DOHH2 (cell line): ENCODE data around the gene EMID1.

ENCODE experiments used
- EZH2phosphoT487 ChIP-seq: fragments of 200-600 bp; sonication (generic); IDR thresholded peaks from 2 replicates; pipeline ENCODE4 v1.6.1; 2017; ENCODE audit warnings: borderline replicate concordance, mild to moderate bottlenecking, antibody characterized with exemption, low read length, moderate library complexity, mixed read lengths
- TF ChIP-seq, protein P1 (sequence below): fragments of 200-600 bp; sonication (generic); IDR thresholded peaks from one replicate; pipeline ENCODE4 v1.5.1; 2014; ENCODE audit warnings: antibody characterized with exemption, mild to moderate bottlenecking, low read depth, low read length; ENCODE audit not compliant: poor library complexity, severe bottlenecking

DNA sequence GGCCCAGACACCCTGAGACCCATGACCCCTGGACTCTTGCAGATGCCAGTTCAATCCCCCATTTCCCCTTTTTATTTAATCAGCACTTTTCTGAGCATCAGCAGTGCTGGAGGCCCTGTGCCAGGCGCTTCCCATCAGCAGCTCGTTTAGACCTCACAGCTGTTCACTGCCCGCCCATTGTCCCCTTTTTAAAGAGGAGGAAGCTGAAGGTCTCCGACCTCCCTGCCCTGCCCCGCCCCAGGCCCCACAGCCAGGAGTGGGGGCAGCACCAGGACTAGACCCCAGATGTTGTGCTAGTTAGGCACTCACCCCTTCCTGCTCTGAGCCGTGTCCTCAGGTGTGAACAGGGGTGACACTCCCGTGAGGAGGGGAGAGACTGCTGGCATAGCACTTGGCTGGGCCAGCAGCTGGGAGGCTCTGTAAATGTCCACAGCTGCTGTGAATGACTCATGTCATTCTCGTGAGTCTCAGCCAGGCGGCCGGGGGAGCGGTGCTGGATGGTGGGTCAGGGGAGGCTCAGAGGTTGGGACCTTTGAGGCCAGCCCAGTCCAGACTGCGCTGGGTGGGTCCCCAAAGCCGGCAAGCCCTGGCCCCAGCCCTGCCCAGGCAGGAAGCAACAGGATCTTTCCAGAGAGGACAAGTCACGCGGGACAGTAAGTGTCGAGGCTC lies 19.9 kb downstream of the EMID1 start:
- TF ChIP-seq, protein P1, sequence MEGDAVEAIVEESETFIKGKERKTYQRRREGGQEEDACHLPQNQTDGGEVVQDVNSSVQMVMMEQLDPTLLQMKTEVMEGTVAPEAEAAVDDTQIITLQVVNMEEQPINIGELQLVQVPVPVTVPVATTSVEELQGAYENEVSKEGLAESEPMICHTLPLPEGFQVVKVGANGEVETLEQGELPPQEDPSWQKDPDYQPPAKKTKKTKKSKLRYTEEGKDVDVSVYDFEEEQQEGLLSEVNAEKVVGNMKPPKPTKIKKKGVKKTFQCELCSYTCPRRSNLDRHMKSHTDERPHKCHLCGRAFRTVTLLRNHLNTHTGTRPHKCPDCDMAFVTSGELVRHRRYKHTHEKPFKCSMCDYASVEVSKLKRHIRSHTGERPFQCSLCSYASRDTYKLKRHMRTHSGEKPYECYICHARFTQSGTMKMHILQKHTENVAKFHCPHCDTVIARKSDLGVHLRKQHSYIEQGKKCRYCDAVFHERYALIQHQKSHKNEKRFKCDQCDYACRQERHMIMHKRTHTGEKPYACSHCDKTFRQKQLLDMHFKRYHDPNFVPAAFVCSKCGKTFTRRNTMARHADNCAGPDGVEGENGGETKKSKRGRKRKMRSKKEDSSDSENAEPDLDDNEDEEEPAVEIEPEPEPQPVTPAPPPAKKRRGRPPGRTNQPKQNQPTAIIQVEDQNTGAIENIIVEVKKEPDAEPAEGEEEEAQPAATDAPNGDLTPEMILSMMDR, result no peak
- TF ChIP-seq EZH2phosphoT487, result no peak
